HS-5 (cell line): ENCODE results near the gene COL5A3.
"Not testable (repeated sequence)": the region's sequence is repeated elsewhere in the genome, so short reads cannot be mapped to it uniquely, and the experiment has no call there.

Source experiments
- DNase-seq: peaks from one replicate; pipeline ENCODE4 v3.0.0-alpha.2; 2012; ENCODE audit warnings: low read depth

The COL5A3 gene

DNA sequence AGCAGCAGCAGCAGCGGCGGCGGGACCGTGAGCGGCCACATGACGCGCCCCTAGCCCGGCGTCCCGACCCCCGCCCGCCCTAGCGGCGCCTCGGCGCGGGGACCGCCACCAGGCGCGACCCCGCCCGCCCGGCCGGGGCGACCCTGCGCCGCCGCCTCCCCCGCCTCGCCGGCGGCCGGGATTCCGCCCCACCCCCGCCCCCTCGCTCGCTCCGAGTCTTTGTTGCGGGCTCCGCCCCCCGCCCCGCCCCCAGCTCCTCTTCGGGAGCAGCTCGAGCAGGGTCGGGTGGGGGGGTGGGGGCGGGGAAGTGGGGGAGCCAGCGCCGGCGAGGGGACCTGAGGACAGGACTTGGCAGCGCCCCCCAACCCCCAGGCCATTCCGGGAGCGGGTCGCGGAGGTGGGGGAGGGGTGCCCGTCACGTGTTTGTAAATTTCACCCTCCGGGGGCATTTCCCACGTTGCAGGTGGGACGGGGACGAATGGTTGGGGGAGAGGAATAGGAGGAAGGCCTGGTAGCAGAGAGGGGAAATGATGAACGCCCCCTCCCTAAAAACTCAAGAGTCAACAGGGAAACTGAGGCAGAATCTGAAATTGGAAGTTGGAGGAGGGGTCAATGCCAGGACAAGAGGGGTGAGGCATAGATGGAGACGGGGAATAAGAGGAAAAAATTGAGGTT is 73.8 kb downstream of the COL5A3 start, which contains the start of gene OLFM2:
TSS of gene OLFM2 (minus strand) at position 190 of the 675 bp plus-strand sequence. CDS start at position 41, 149 bp downstream.
- no peak for DNase-seq

- DNase-seq: no peak
Measured at GRCh38 chr19:9935506-9936325, 74.6 kb downstream of the COL5A3 start.

DNA sequence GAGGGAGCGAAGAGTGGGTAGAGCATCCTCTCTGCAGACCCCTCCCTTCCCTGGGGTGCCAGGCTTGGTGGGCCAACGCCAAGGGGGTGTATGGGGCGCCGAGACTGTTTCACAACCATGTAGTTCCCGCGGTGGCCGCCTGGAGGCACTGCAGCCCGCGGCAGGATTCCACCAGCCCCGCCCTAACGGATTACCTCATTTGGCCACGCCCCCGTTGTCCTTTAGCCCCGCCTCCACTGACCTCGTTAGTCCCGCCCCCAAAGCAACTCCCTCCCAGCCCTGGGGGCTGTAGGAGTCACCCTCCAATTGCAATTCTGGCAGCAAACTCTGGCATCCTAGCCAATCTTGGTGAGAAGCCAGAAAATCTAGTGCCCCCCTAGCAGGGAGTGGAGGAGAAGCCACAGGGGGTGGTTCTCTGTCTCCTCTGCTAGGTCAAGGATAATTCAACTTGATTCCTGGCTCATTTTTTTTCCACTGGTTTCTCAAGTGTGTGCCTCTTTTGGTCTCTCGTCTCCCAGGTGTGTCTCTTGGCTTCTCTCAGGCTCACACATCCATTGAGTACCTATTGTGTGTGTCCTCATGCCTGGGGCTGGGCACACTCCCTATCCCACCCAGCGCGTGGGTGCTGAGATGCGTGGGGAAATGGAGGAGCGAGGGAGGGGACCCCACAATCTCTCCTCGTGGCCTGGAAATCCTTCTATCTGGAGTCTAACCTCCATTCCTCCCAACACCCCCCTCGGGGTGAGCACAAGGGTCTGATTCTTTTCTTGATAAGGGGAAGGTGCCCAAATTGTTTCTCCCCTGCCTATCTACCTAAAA is 76.0 kb downstream of the COL5A3 start:
- no peak for DNase-seq

- DNase-seq: no peak
Measured at GRCh38 chr19:9932835-9933234, 77.5 kb downstream of the COL5A3 start.

DNA sequence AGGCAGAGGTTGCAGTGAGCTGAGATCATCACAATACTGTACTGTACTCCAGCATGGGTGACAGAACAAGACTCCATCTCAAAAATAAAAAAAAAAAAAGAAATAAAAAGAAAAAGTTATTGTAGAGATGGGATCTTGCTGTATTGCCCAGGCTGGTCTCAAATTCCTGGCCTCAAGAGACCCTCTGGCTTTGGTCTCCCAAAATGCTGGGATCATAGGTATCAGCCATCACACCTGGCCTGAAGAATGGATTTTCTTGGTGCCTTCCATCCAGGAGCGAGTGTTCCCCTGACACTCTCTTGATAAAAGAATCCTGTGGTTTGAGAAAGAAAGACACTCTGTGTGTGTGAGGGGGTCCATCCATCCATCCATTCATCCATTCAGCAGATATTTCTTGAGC is 78.7 kb downstream of the COL5A3 start:
- DNase-seq: no peak

GRCh38 chr19:9923440-9923839 is 86.9 kb downstream of the COL5A3 start:
- no peak for DNase-seq

DNA sequence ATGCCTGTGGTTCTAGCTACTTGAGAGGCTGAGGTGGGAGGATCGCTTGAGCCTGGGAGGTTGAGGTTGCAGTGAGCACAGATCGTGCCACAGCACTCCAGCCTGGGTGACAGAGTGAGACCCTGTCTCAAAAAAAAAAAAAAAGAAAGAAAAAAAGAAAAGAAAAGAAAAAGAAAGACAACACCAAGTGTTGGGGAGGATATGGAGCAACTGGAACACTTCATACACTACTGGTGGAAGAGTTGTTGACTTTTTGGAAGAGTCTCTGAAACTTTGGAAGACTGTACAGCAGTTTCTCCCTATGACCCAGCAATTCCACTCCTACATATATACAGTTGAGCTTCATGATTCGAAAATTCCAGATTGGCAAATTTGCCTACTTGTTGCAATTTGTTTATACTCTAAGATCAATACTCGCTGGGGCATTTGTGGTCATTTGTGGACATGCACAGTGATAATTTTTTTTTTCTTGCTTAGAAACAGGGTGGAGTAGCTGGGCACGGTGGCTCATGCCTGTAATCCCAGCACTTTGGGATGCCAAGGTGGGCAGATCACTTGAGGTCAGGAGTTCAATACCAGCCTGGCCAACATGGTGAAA is 87.4 kb downstream of the COL5A3 start:
- not testable (repeated sequence) for DNase-seq

DNA sequence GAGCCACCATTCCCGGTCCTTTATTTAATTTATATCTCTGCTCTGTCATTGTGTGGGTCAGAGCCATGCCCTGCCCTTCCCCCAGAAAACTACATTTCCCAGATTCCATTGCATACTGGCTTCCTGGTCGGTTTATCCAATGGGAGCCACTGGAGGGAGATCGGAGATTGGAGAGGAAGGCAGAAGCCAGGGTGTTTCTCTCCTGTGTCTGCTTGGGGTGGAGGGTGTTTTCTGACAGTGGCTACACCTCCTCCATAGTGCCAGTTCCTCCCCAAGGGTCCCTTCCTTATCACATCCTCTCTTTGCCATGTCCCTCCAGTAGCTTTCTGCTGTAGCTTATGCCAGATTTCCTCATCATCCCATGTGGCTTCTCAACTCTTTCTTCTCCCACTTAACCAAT is 93.0 kb downstream of the COL5A3 start:
- DNase-seq: peak; percentile 35

DNA sequence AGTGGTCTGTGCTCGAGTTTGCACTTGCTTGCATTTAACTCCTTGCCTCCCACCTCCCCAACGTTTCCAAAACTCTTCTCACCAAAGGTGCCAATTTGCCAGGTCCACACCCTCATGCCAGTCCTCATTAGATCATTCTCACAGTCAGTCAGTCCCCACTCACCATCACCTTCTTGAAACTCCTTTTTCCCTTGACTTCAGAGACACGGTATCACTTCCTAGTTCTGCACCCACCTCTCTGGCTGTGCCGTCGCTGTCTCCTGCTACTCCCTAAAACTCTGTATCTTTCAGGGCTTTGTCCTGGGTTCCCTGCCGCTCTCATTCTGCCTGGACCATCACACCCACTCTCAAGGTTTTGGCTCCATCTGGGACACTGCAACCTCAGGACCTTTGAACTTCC is 93.6 kb downstream of the COL5A3 start:
- DNase-seq: no peak

DNA sequence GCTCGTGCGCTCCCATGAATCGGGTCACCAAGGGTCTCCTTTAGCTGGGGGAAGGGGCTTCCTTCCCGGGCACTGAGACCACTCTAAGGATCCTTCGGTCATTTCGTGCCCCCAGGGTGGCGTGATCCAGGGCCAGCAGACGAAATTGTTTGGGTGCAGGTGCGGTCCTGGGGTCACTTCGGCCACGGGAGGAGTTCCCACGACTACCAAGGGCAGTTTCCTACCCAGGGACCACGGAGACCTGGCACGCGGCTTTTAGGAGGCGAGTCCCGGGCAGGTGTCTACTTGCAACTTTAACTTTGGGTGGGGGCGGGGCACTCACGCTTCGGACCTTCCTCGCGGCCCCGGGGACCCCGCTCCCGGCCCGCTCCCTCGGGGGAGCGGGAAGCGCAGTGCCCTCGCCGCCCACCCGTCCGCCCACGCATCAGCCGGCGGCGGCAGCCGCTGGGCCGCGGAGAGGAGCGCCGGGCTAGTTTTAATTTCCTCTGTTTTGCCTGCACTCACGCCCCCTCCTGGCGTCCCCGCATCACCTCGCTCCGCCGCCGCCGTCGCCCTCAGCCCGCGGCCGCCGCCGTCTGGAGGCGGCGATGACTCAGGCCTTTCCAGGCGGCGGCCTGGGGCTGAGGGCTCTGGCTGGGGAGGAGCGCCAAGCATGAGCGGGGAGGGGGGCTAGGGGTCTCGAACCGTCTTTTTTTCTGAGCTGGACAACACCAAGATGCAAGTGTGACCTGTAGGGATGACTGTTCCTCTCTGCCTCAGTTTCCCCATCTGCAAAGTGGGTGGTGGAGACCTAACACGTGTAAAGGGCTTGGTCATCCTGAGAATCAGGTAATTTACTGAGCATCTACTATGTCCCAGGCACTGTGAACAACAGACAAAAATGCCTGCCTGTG is 95.7 kb downstream of the COL5A3 start:
- DNase-seq: peak; percentile 42

DNA sequence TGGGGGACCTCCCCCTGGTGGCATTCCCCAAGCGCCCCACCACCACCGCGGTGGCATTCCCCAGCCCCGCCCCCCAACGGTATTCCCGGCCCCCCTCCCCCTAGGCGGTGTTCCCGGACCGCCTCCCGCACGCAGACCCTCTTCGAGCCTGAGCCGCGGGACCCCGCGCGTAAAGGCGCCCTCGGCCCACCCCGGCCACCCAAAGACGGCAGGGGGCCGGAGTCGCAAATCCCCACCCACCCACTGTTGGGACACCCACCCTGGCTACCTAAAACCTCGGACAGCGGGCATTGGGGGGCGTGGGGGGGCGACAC is 96.3 kb downstream of the COL5A3 start:
- no peak for DNase-seq

GRCh38 chr19:9913237-9914000 is 96.9 kb downstream of the COL5A3 start:
- no peak for DNase-seq

DNA sequence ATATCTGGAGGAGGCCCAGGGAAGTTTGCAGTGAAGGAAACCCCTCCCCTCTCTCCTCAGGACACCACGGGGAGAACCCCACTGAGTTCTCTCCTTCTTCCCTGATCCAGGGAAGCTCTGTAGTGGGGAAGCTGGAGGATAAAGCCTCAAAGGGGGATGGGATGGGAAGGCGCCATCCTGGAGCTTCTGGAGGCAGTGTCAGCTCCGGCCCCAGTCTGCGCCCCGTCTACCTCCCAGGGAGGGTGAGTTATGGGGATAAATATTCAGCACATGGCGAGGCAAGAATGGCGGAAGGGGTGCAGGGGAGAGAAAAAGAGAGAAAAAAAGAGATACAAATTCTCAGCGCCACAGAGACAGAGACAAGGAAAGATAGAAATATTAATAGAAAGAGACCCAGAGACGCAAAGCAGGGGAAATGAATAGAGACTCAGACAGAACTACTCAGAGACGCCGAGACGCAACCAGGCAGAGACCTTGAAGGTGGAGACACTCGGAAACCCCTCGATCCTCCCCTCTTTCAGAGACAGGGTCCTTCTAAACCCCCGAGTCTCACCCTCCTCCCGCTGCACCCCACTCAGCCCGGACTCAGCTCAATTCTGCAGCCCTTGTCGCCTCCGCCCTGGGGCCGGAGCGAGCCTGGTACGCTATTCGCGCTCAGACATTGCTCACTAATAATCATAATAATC is 97.6 kb downstream of the COL5A3 start:
- no peak for DNase-seq

- DNase-seq: no peak
Measured at GRCh38 chr19:9911524-9912185, 98.6 kb downstream of the COL5A3 start.

- no peak for DNase-seq
Measured at GRCh38 chr19:9910625-9911024, 99.7 kb downstream of the COL5A3 start.
